ENCODE results near the gene MTURN. TPM values are rescaled to one million over a fixed set of nuclear protein-coding genes. Genes with fewer than 3 reads are reported as not detected.

MTURN gene
- total RNA-seq, 1 donor from 2014 or later, result 40.9 TPM

DNA sequence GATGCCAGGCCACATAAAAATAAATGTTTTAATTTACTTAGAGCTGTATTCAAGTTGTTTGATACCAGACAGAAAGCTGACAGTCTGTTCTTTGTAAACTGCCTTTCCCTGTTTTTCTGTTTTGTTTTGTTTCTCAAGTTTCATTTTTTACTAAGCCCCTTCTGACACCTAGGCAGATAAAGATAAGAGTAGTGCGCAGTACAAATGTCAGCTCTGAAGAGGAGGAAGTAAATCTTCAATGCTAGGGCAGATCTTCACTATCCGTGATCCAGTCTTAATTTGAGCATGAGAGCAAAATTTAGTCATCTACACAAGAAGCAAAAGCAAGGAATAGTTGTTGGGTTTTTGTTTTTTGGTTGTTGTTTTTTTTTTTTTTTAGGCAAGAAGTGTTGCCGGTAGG lies 27.3 kb downstream of the MTURN start:
- Histone ChIP-seq H3K27ac (peak overlapping the region in 1 of 2 donors; percentile 10), H3K4me3 (no peak overlapping the region), H3K9me3 (no peaks in the 10 kb centered on the region), H3K36me3 (peaks cover 5 to 26% of the 10 kb centered on the region in 2 donors), H3K4me1 (peaks cover 0 to 3% of the 10 kb centered on the region in 2 donors), H3K27me3 (no peaks in the 10 kb centered on the region)
- TF ChIP-seq, protein P1, sequence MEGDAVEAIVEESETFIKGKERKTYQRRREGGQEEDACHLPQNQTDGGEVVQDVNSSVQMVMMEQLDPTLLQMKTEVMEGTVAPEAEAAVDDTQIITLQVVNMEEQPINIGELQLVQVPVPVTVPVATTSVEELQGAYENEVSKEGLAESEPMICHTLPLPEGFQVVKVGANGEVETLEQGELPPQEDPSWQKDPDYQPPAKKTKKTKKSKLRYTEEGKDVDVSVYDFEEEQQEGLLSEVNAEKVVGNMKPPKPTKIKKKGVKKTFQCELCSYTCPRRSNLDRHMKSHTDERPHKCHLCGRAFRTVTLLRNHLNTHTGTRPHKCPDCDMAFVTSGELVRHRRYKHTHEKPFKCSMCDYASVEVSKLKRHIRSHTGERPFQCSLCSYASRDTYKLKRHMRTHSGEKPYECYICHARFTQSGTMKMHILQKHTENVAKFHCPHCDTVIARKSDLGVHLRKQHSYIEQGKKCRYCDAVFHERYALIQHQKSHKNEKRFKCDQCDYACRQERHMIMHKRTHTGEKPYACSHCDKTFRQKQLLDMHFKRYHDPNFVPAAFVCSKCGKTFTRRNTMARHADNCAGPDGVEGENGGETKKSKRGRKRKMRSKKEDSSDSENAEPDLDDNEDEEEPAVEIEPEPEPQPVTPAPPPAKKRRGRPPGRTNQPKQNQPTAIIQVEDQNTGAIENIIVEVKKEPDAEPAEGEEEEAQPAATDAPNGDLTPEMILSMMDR (IDR thresholded peaks at IDR 0.05), result no peak
- DNase-seq (ENCODE audit: low spot score in 2 of 2), result no peak
- intact Hi-C loops (cut with DNase I), result loop anchor here (10.0 kb wide), 1 partner anchor 403 kb away; no protein-coding TSS in a partner anchor

DNA sequence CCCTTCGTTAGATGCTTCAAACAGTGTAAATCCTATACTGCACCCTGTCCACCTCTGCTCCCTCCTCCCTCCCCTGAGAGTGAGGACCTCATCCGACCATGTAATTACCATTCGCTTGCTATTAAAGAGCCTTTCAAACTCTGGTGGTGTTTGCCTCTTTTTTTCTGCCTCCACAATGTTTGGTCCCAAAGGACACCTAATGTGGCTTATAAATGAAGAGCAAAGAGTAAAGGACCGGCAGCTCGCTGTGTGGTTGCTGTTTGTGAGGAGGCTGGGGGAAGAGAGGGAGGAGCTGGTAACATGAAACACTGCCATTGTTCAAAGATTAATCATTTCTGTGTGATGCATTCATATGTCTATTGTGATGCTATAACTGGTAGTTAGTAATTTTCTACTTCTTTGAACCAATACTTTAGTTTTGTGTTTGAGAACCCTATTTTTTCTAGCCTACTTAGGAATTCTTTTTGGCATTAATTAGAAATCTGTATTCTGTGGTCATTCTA lies 27.9 kb downstream of the MTURN start:
- Histone ChIP-seq H3K9me3 (no peaks in the 10 kb centered on the region), H3K27me3 (no peaks in the 10 kb centered on the region), H3K36me3 (peaks cover under 1 to 25% of the 10 kb centered on the region in 2 donors), H3K4me1 (peaks cover 0 to 3% of the 10 kb centered on the region in 2 donors), H3K27ac (peak overlapping the region; percentile 10 to 51), H3K4me3 (no peak overlapping the region)
- intact Hi-C loops (cut with DNase I), result loop anchor here (10.0 kb wide), 1 partner anchor 402 kb away; no protein-coding TSS in a partner anchor
- no peak for DNase-seq (ENCODE audit: low spot score in 2 of 2)
- TF ChIP-seq, protein P1 (IDR thresholded peaks at IDR 0.05), result no peak

DNA sequence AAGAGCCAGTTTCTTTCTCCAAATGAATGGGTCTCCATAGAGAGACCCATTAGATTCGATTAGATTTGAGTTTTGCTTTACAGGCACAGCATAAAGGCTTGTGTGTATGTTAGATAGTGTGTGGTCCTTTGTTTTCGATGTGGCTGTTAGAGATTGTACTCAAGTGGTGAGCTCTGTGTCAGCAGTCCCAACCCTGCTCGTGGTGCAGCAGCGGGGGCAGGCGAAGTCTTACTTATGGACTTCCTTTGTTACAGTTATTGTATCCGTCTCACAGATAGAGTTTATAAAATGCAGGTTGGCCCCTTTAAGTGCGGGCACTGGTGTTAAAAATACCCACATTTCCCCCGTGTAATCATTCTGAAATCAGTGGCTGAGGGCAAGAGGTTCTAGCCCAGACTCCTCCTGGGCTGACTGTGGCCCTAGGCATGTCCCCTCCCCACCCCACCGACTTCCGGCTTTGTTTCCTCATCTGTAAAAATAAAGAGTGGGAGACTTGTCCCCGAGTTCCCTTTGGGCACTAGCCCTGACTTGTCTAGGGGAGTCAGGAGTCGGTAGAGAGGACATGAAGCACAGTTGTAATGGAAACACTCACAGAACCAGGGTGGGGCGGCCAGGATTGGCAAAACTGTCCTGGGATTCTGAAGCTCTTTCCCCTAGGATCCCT lies 28.6 kb downstream of the MTURN start:
- Histone ChIP-seq H3K9me3 (no peaks in the 10 kb centered on the region), H3K27ac (peak overlapping the region; percentile 47 to 51), H3K27me3 (no peaks in the 10 kb centered on the region), H3K4me1 (peaks cover 0 to 3% of the 10 kb centered on the region in 2 donors), H3K36me3 (peaks cover 0 to 25% of the 10 kb centered on the region in 2 donors), H3K4me3 (no peak overlapping the region)
- no peak for DNase-seq (ENCODE audit: low spot score in 2 of 2)
- intact Hi-C loops (cut with DNase I), result loop anchor here (10.0 kb wide), 1 partner anchor 401 kb away; no protein-coding TSS in a partner anchor
- TF ChIP-seq, protein P1 (IDR thresholded peaks at IDR 0.05), result no peak

DNA sequence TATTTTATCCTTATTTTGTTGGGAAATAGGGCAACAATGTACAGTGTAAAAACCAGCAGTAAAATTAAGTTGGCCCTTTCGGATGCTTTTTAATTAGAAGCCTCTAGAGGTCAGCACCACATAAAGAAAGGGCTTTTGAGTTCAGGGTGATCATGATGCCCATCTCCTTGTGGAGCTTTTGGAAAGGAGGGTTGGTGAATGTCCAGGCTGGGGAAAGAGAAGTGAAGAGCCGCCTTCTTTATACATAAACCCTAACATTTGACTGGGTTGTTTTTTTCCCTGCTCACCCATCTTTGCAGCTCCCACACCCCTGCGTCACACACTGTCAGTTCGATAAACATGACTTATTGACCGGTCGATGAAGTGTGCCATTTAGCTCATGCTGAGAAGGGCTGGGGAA lies 29.8 kb downstream of the MTURN start:
- no peak overlapping the region for H3K4me3 ChIP-seq
- intact Hi-C loops (cut with DNase I), result loop anchor here (2.0 to 10.0 kb wide), 2 partner anchors 248 to 400 kb away; no protein-coding TSS in a partner anchor
- TF ChIP-seq, protein P1 (IDR thresholded peaks at IDR 0.05), result peak; percentile 49 to 61 (median 52)
- DNase-seq (ENCODE audit: low spot score in 2 of 2), result no peak
- H3K27ac ChIP-seq, result peak overlapping the region in 1 of 2 donors; percentile 47
- H3K27me3 ChIP-seq, result no peaks in the 10 kb centered on the region
- H3K36me3 ChIP-seq, result peaks cover 0 to 18% of the 10 kb centered on the region in 2 donors
- H3K4me1 ChIP-seq, result peaks cover 0 to 5% of the 10 kb centered on the region in 2 donors
- no peaks in the 10 kb centered on the region for H3K9me3 ChIP-seq

DNA sequence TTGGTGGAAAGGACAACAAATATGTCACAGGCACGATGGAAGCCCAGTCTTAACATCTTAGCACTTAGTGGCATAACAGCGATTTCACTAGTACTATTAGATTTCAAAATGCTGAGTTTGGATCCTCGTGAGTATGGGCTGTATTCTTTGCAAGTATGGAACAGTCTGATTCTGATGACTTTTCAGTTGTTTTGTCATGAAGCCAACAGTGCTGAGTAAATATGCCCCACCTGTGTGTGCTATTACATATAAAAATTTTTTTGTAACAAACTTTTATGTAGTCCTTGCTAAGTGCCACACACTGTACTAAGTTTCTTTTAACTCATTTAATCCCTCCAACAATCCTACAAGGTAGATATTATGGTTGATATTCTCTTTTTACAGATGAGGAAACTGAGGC lies 30.8 kb downstream of the MTURN start:
- H3K27me3 ChIP-seq, result no peaks in the 10 kb centered on the region
- no peak overlapping the region for H3K4me3 ChIP-seq
- intact Hi-C loops (cut with DNase I), result loop anchor here (2.0 to 10.0 kb wide), 2 partner anchors 247 to 399 kb away; no protein-coding TSS in a partner anchor
- H3K9me3 ChIP-seq, result no peaks in the 10 kb centered on the region
- no peak overlapping the region for H3K27ac ChIP-seq
- H3K36me3 ChIP-seq, result peaks cover 0 to 9% of the 10 kb centered on the region in 2 donors
- H3K4me1 ChIP-seq, result peaks cover 4 to 9% of the 10 kb centered on the region in 2 donors
- no peak for DNase-seq (ENCODE audit: low spot score in 2 of 2)
- TF ChIP-seq, protein P1 (IDR thresholded peaks at IDR 0.05), result no peak

Measured in ascending aorta (tissue), 2 donors.